Measurements from ENCODE around the gene CEL.

The CEL gene

GRCh38 chr9:133046196-133046899 is 15.4 kb upstream of the CEL start:
- Histone ChIP-seq H3K27ac (ENCODE audit: extremely low read depth, low read depth, low read length) (no peak overlapping the region), H3K4me1 (ENCODE audit: control insufficient read depth, insufficient read depth, low read length) (no peaks in the 10 kb centered on the region), H3K9me3 (ENCODE audit: control insufficient read depth, insufficient read depth, low read depth, low read length) (no peaks in the 10 kb centered on the region), H3K36me3 (ENCODE audit: control insufficient read depth in 2 of 2, insufficient read depth in 1 of 2, low read length in 2 of 2) (peaks cover 5 to 89% of the 10 kb centered on the region in 2 experiments), H3K4me3 (ENCODE audit: low read depth, low read length) (no peak overlapping the region)
- ChIA-PET CTCF (interaction anchor here (1.0 to 1.4 kb wide), 3 partner anchors 24 to 101 kb away, joined by 4 to 8 read pairs (median 5); no protein-coding TSS in a partner anchor), POLR2A (no interaction called here)
- TF ChIP-seq ZNF19 (tag by site-specific recombination; IDR thresholded peaks at IDR 0.05; ENCODE audit: low read depth): no peak
- TF ChIP-seq SETDB1 (IDR thresholded peaks at IDR 0.05; ENCODE audit: insufficient read length, low read length): no peak
- no peak for TF ChIP-seq ZNF175 (tag by site-specific recombination; IDR thresholded peaks at IDR 0.05)
- no peak for TF ChIP-seq ZNF549 (tag by site-specific recombination; IDR thresholded peaks at IDR 0.05)
- TF ChIP-seq, protein P1, sequence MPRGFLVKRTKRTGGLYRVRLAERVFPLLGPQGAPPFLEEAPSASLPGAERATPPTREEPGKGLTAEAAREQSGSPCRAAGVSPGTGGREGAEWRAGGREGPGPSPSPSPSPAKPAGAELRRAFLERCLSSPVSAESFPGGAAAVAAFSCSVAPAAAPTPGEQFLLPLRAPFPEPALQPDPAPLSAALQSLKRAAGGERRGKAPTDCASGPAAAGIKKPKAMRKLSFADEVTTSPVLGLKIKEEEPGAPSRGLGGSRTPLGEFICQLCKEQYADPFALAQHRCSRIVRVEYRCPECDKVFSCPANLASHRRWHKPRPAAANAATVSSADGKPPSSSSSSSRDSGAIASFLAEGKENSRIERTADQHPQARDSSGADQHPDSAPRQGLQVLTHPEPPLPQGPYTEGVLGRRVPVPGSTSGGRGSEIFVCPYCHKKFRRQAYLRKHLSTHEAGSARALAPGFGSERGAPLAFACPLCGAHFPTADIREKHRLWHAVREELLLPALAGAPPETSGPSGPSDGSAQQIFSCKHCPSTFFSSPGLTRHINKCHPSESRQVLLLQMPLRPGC (tag by site-specific recombination; IDR thresholded peaks at IDR 0.05): no peak
- no peak for TF ChIP-seq ZNF239 (tag by site-specific recombination; IDR thresholded peaks at IDR 0.05)
- no peak for TF ChIP-seq ZNF837 (tag by site-specific recombination; IDR thresholded peaks at IDR 0.05)
- TF ChIP-seq ZFP41 (tag by site-specific recombination; IDR thresholded peaks at IDR 0.05; ENCODE audit: borderline replicate concordance): no peak
- TF ChIP-seq GLIS1 (tag by site-specific recombination; IDR thresholded peaks at IDR 0.05): no peak
- no peak for TF ChIP-seq ZNF530 (tag by site-specific recombination; IDR thresholded peaks at IDR 0.05; ENCODE audit: low read depth)

- no peaks in the 10 kb centered on the region for H3K4me1 ChIP-seq (ENCODE audit: control insufficient read depth, insufficient read depth, low read length)
- ChIA-PET CTCF (interaction anchor here (0.7 to 1.4 kb wide), 2 partner anchors 25 to 97 kb away, joined by 3 to 8 read pairs; no protein-coding TSS in a partner anchor), POLR2A (no interaction called here)
- peaks cover 5 to 90% of the 10 kb centered on the region in 2 experiments for H3K36me3 ChIP-seq (ENCODE audit: control insufficient read depth in 2 of 2, insufficient read depth in 1 of 2, low read length in 2 of 2)
- TF ChIP-seq SALL2 (tag by site-specific recombination; IDR thresholded peaks at IDR 0.05; ENCODE audit: borderline replicate concordance) (no peak), EGR2 (tag by site-specific recombination; IDR thresholded peaks at IDR 0.05; ENCODE audit: low read depth) (peak; percentile 25; the same call in 1 of the 2 replicates), ZNF302 (tag by site-specific recombination; IDR thresholded peaks at IDR 0.05; ENCODE audit: low read depth) (no peak)
- no peaks in the 10 kb centered on the region for H3K9me3 ChIP-seq (ENCODE audit: control insufficient read depth, insufficient read depth, low read depth, low read length)
- no peak overlapping the region for H3K27ac ChIP-seq (ENCODE audit: extremely low read depth, low read depth, low read length)
- no peak overlapping the region for H3K4me3 ChIP-seq (ENCODE audit: low read depth, low read length)
These were observed 14.9 kb upstream of the CEL start for GRCh38 chr9:133046900-133047295.

- Histone ChIP-seq H3K36me3 (ENCODE audit: control insufficient read depth in 2 of 2, insufficient read depth in 1 of 2, low read length in 2 of 2) (peaks cover 5 to 87% of the 10 kb centered on the region in 2 experiments), H3K9me3 (ENCODE audit: control insufficient read depth, insufficient read depth, low read depth, low read length) (no peaks in the 10 kb centered on the region), H3K4me1 (ENCODE audit: control insufficient read depth, insufficient read depth, low read length) (no peaks in the 10 kb centered on the region), H3K4me3 (ENCODE audit: low read depth, low read length) (no peak overlapping the region), H3K27ac (ENCODE audit: extremely low read depth, low read depth, low read length) (no peak overlapping the region)
- CTCF ChIA-PET: interaction anchor here (0.5 to 1.7 kb wide), 14 partner anchors 8 to 154 kb away, joined by 3 to 10 read pairs (median 4); partner anchors contain the start of gene GTF3C5
- POLR2A ChIA-PET: interaction anchor here (2.1 kb wide), 1 partner anchor 18 kb away, joined by 11 read pairs; the partner anchor contains the start of gene GTF3C5
- TF ChIP-seq ZNF645 (tag by site-specific recombination; IDR thresholded peaks at IDR 0.05): no peak
- TF ChIP-seq ZNF585B (tag by site-specific recombination; IDR thresholded peaks at IDR 0.05): no peak
- no peak for TF ChIP-seq ZNF843 (tag by site-specific recombination; IDR thresholded peaks at IDR 0.05)
- TF ChIP-seq PATZ1 (tag by site-specific recombination; IDR thresholded peaks at IDR 0.05): no peak
- TF ChIP-seq IKZF3 (tag by site-specific recombination; IDR thresholded peaks at IDR 0.05): no peak
- no peak for TF ChIP-seq ZNF248 (tag by site-specific recombination; IDR thresholded peaks at IDR 0.05)
- TF ChIP-seq ZNF16 (tag by site-specific recombination; IDR thresholded peaks at IDR 0.05; ENCODE audit: low read depth): no peak
- no peak for TF ChIP-seq ZBTB49 (tag by site-specific recombination; IDR thresholded peaks at IDR 0.05; ENCODE audit: low read depth)
- no peak for TF ChIP-seq ZSCAN30 (tag by site-specific recombination; IDR thresholded peaks at IDR 0.05)
- no peak for TF ChIP-seq ZNF155 (tag by site-specific recombination; IDR thresholded peaks at IDR 0.05)
- TF ChIP-seq ZNF560 (tag by site-specific recombination; IDR thresholded peaks at IDR 0.05; ENCODE audit: borderline replicate concordance): no peak
These were observed 13.2 kb upstream of the CEL start for GRCh38 chr9:133048595-133048994.

All from HEK293 (cell line).